Measurements from ENCODE around the gene RBMS3. TPM values are rescaled to one million over a fixed set of nuclear protein-coding genes. Genes with fewer than 3 reads are reported as not detected.

Gene RBMS3
- total RNA-seq, 1 donor from 2014 or later: 23.7 TPM

DNA sequence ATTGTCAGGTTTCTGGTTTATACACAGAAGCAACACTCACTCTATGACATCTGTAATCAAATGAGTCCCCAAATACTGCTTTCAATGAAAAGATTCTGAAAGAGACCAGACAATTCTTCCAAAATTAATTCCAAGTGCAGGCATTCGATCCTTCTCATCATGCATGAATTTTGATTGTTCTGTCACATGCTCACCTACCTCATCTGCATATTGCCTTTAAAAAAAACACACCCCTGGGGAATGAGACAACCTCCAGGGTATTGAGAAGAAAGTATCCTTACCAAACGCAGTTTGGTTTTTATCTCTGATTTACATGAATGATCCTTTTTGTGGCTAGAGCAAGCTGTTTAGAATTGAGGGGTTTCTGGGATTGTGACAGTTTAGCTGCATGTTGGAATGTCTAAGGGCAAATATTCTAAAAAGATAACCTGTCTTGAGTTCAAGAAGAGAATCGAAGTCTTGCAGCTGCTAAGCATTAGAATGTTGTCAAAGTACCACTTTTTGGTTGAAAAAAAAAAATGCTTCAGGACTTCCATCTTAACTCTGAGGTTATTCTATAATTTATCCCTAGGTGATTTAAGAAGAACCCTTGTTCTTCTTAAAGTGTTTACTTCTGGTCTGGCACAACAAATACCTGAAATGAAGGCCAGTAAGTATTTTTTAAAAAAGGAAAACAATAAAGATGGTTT lies 653.1 kb downstream of the RBMS3 start:
- H3K27me3 ChIP-seq (ENCODE audit: control insufficient read depth, insufficient read depth, low read length): no peaks in the 10 kb centered on the region
- H3K4me3 ChIP-seq (ENCODE audit: low read depth, low read length): no peak overlapping the region
- no peaks in the 10 kb centered on the region for H3K36me3 ChIP-seq (ENCODE audit: control insufficient read depth, insufficient read depth, low read length)
- TF ChIP-seq, protein P1, sequence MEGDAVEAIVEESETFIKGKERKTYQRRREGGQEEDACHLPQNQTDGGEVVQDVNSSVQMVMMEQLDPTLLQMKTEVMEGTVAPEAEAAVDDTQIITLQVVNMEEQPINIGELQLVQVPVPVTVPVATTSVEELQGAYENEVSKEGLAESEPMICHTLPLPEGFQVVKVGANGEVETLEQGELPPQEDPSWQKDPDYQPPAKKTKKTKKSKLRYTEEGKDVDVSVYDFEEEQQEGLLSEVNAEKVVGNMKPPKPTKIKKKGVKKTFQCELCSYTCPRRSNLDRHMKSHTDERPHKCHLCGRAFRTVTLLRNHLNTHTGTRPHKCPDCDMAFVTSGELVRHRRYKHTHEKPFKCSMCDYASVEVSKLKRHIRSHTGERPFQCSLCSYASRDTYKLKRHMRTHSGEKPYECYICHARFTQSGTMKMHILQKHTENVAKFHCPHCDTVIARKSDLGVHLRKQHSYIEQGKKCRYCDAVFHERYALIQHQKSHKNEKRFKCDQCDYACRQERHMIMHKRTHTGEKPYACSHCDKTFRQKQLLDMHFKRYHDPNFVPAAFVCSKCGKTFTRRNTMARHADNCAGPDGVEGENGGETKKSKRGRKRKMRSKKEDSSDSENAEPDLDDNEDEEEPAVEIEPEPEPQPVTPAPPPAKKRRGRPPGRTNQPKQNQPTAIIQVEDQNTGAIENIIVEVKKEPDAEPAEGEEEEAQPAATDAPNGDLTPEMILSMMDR (IDR thresholded peaks at IDR 0.05; ENCODE audit: insufficient read depth, low read length, poor library complexity, severe bottlenecking): no peak
- DNase-seq (ENCODE audit: low read depth): no peak

DNA sequence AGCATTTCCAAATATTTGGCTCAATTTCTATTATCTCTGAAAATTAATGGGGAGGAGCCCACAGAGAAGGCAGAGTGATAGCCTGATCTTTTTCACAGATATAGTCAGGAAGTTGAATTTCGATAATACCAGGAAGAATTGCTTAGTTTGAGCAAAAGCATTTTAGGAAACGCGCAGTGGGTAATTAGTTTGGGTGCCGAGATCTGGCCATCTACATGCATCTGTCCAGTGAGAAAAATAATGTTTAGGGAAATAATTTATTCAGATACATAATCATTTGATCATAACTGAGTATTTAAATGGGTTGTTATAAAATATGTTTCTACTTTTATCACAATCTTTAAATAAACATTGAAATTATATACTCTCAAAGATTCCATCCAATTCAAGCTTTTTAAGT lies 653.9 kb downstream of the RBMS3 start:
- no peaks in the 10 kb centered on the region for H3K36me3 ChIP-seq (ENCODE audit: control insufficient read depth, insufficient read depth, low read length)
- TF ChIP-seq, protein P1 (IDR thresholded peaks at IDR 0.05; ENCODE audit: insufficient read depth, low read length, poor library complexity, severe bottlenecking): no peak

DNA sequence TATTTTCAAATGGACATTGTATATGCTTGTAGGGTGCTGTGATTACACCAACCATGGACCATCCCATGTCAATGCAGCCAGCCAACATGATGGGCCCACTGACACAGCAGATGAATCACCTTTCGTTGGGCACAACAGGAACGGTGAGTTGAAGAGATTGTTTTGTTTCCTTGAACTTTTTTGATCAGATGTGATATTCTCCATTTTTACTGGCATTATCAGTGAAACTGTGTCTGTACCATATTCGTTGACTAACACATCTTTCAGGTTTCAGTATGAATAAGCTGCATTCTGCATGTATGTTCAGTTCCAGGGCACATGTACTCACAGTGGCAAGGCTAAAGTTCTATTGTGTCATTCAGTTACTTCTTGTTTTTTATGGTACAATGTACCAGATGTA lies 655.2 kb downstream of the RBMS3 start:
- TF ChIP-seq, protein P1 (IDR thresholded peaks at IDR 0.05; ENCODE audit: insufficient read depth, low read length, poor library complexity, severe bottlenecking): no peak
- H3K4me3 ChIP-seq (ENCODE audit: low read depth, low read length): no peak overlapping the region
- DNase-seq (ENCODE audit: low read depth): no peak
- no peaks in the 10 kb centered on the region for H3K36me3 ChIP-seq (ENCODE audit: control insufficient read depth, insufficient read depth, low read length)
- H3K27me3 ChIP-seq (ENCODE audit: control insufficient read depth, insufficient read depth, low read length): no peaks in the 10 kb centered on the region

More for the DNA sequence above, 653.9 kb downstream of the RBMS3 start:
- Histone ChIP-seq H3K4me3 (ENCODE audit: low read depth, low read length) (no peak overlapping the region), H3K27me3 (ENCODE audit: control insufficient read depth, insufficient read depth, low read length) (no peaks in the 10 kb centered on the region)
- no peak for DNase-seq (ENCODE audit: low read depth)

DNA sequence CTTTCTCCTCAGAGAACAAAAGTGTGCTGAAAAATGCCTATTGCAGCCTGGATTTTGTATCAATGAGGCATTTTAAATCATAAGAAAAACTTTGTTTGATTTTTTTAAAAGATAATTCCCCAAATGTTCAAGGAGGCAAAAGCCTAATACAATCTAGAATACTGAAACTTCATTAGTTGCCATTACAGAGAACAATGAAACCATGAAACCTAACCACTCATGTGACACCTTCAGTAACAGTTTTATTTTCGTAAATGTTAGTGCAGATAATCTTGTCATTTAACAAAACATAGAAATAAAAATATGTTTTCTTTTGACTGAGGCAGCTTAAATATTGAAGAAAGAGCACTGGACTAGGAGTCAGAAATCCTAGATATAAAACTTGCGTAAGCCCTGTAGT lies 655.9 kb downstream of the RBMS3 start:
- TF ChIP-seq, protein P1 (IDR thresholded peaks at IDR 0.05; ENCODE audit: insufficient read depth, low read length, poor library complexity, severe bottlenecking): no peak
- Histone ChIP-seq H3K36me3 (ENCODE audit: control insufficient read depth, insufficient read depth, low read length) (no peaks in the 10 kb centered on the region), H3K27me3 (ENCODE audit: control insufficient read depth, insufficient read depth, low read length) (no peaks in the 10 kb centered on the region), H3K4me3 (ENCODE audit: low read depth, low read length) (no peak overlapping the region)
- no peak for DNase-seq (ENCODE audit: low read depth)

DNA sequence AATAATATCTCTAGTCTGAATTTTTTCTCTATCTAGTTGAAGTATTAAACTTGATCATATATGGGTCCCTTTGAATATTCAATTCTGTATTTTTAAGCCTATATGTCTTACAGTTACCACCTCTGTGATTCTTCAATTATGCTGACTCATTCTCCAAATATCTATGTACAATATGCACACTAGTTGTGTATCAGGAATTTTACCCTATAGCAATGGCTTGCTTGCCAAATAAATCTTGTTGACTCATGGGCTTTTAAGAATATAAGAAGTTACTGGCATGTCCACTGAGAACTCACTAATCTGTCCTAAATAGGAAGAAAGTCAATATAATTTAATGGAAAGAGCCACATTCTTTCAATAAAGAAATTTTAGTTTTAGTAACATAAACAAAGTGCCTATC lies 656.3 kb downstream of the RBMS3 start:
- no peak for DNase-seq (ENCODE audit: low read depth)
- Histone ChIP-seq H3K27me3 (ENCODE audit: control insufficient read depth, insufficient read depth, low read length) (no peaks in the 10 kb centered on the region), H3K4me3 (ENCODE audit: low read depth, low read length) (no peak overlapping the region), H3K36me3 (ENCODE audit: control insufficient read depth, insufficient read depth, low read length) (no peaks in the 10 kb centered on the region)
- TF ChIP-seq, protein P1 (IDR thresholded peaks at IDR 0.05; ENCODE audit: insufficient read depth, low read length, poor library complexity, severe bottlenecking): no peak

DNA sequence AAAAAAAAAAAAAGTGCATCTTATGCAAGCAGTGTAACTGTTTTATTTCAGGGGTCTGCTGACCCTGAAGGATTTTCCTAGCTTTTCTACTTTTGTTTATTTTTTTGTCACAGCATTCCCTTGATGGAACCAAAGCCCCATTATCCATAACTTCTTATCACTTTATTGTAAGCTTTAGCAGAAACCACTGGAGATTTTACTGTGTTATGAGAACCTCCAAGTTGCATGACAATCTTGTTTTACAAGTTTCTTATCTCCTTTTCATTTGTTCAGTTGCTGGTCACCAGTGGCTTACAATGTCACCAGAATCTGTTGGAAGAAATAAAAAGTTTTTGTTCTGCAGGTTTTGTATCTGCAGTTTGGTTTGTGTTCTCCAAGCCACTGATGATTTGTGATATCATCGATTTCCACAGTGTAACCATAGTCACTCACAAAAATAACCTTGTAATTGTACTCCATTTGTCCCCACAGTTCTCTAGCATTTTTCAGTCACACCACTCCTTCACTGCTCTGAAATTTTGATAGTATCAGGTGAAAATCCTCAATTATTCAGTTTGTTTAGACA lies 660.0 kb downstream of the RBMS3 start:
- DNase-seq (ENCODE audit: low read depth): no peak

More for the DNA sequence above, 660.0 kb downstream of the RBMS3 start:
- Histone ChIP-seq H3K4me3 (ENCODE audit: low read depth, low read length) (no peak overlapping the region), H3K27me3 (ENCODE audit: control insufficient read depth, insufficient read depth, low read length) (no peaks in the 10 kb centered on the region), H3K36me3 (ENCODE audit: control insufficient read depth, insufficient read depth, low read length) (no peaks in the 10 kb centered on the region)
- TF ChIP-seq, protein P1 (IDR thresholded peaks at IDR 0.05; ENCODE audit: insufficient read depth, low read length, poor library complexity, severe bottlenecking): no peak
